K562 (cell line): ENCODE data around the gene TRAPPC13. TPM values are rescaled to one million over a fixed set of nuclear protein-coding genes. Genes with fewer than 3 reads are reported as not detected.
"Not testable (repeated sequence)": the region's sequence is repeated elsewhere in the genome, so short reads cannot be mapped to it uniquely, and the experiment has no call there.

ENCODE experiments used
- ATAC-seq: fragments of 200-7000 bp; cut with Tn5 transposase; 3 replicates; pipeline ENCODE4 v1.9.1; 2020; ENCODE audit warnings: moderate library complexity
- BruUV-seq: library from RNA; stranded (reverse); fragments of 400-500 nt; replicated peaks from 2 replicates; lab custom pipeline; 2021; lab: Mats Ljungman, UMichigan
- CTCF ChIA-PET: fragments of 300-600 bp; formaldehyde crosslinking; extraction: SDS; loops from one replicate; lab custom pipeline; 2021; ENCODE audit warnings: low intra/inter-chr PET ratio; lab: Yijun Ruan, JAX
- POLR2A ChIA-PET: fragments of 300-600, 350-650 bp; sonication (Branson Sonifier 250); formaldehyde crosslinking; extraction: SDS; loops from one replicate; lab custom pipeline; 2021; ENCODE audit warnings: antibody characterized with exemption, inconsistent platforms; lab: Yijun Ruan, JAX
- DNase-seq, 4 experiments: peaks; one replicate each; pipeline versions ENCODE4 v3.0.0 to v3.0.0-alpha.2; 2011 to 2018; ENCODE audit warnings: low spot score in 3 of 4, mixed read lengths in 3 of 4; ENCODE audit errors: extremely low read depth in 1 of 4
- FAIRE-seq: peaks from 2 replicates; lab custom pipeline; 2011; peaks lifted over from hg19 to GRCh38; lab: Jason Lieb, UNC
- H2AFZ ChIP-seq: 2 replicates; pipeline ENCODE4 v1.6.0; 2011; ENCODE audit warnings: low read depth, low read length, control low read depth, inconsistent platforms
- H3K27ac ChIP-seq: fragments of 200-600 bp; 3 replicates; pipeline ENCODE4 v1.8.0; 2011; ENCODE audit warnings: low read depth, mild to moderate bottlenecking, control low read depth, inconsistent platforms, low read length, moderate library complexity, mixed read lengths; ENCODE audit errors: extremely low read depth
- H3K27me3 ChIP-seq, 2 experiments: fragments of 300-600 bp in 1 of 2; 2 replicates in 1 of 2; 3 replicates in 1 of 2; pipeline versions ENCODE4 v1.6.0 to v1.8.0; 2011; ENCODE audit warnings: inconsistent platforms in 2 of 2, low read length in 2 of 2, mild to moderate bottlenecking in 1 of 2, mixed read lengths in 1 of 2, moderate library complexity in 1 of 2; ENCODE audit not compliant: control insufficient read depth in 2 of 2, insufficient read depth in 2 of 2
- H3K36me3 ChIP-seq: fragments of 300-600 bp; 3 replicates; pipeline ENCODE4 v1.8.0; 2011; ENCODE audit warnings: mild to moderate bottlenecking, low read length, inconsistent platforms; ENCODE audit not compliant: control insufficient read depth, insufficient read depth
- H3K4me1 ChIP-seq, 2 experiments: fragments of 200-600 bp in 1 of 2; replicated peaks in 1 of 2; 2 replicates in 1 of 2; 3 replicates in 1 of 2; pipeline versions ENCODE4 v1.5.1 to v1.8.0; 2011; ENCODE audit warnings: inconsistent platforms in 2 of 2, low read length in 2 of 2, mild to moderate bottlenecking in 1 of 2, mixed read lengths in 1 of 2, moderate library complexity in 1 of 2; ENCODE audit not compliant: control insufficient read depth in 2 of 2, insufficient read depth in 2 of 2
- H3K4me2 ChIP-seq: 2 replicates; pipeline ENCODE4 v1.6.1; 2011; ENCODE audit warnings: low read length, control low read depth, inconsistent platforms, mixed read lengths; ENCODE audit not compliant: insufficient read depth
- H3K4me3 ChIP-seq: fragments of 200-600 bp; sonication (generic), shearing (Covaris generic); 2 replicates; pipeline ENCODE4 v1.5.1; 2016; ENCODE audit warnings: control low read depth, inconsistent platforms
- H3K79me2 ChIP-seq: fragments of 200-600 bp; 3 replicates; pipeline ENCODE4 v1.8.0; 2011; ENCODE audit warnings: low read length, inconsistent platforms; ENCODE audit not compliant: control insufficient read depth, insufficient read depth
- H3K9ac ChIP-seq, 2 experiments: 2 replicates each; pipeline versions ENCODE4 v1.6.0 to v1.6.1; 2011; ENCODE audit warnings: low read depth in 2 of 2, low read length in 2 of 2, control low read depth in 1 of 2, inconsistent platforms in 1 of 2, mild to moderate bottlenecking in 1 of 2, mixed read lengths in 1 of 2; ENCODE audit not compliant: insufficient read depth in 1 of 2
- H3K9me1 ChIP-seq: one replicate; pipeline ENCODE4 v1.6.0; 2011; ENCODE audit warnings: inconsistent platforms, mild to moderate bottlenecking, low read length, moderate library complexity; ENCODE audit not compliant: control insufficient read depth, insufficient read depth
- H3K9me3 ChIP-seq: replicated peaks from 2 replicates; pipeline ENCODE4 v1.5.1; 2011; ENCODE audit warnings: low read depth, low read length, inconsistent platforms; ENCODE audit not compliant: control insufficient read depth, insufficient read depth
- H4K20me1 ChIP-seq: replicated peaks from 2 replicates; pipeline ENCODE4 v1.6.1; 2011; ENCODE audit warnings: low read length, inconsistent platforms, mixed read lengths; ENCODE audit not compliant: control insufficient read depth, insufficient read depth
- CEBPB ChIP-seq: fragments of 450-650 bp; IDR thresholded peaks from 2 replicates; pipeline ENCODE4 v1.6.1; 2016; ENCODE audit warnings: missing genetic modification characterization, missing compliant biosample characterization
- REST ChIP-seq, 2 experiments: fragments of 450-650 bp; formaldehyde crosslinking in 1 of 2; IDR thresholded peaks; 2 replicates each; pipeline versions ENCODE4 v1.4.0 to v1.6.1; 2014 to 2020; ENCODE audit warnings: mild to moderate bottlenecking in 2 of 2, borderline replicate concordance in 1 of 2, low read depth in 1 of 2
- TFE3 ChIP-seq: fragments of 450-650 bp; formaldehyde crosslinking; IDR thresholded peaks from 2 replicates; pipeline ENCODE4 v1.4.0; 2020; ENCODE audit warnings: mild to moderate bottlenecking, mixed read lengths
- WGBS: fragments of 100-300 bp; shearing (Covaris generic); methylation state at CpG from one replicate; pipeline ENCODE4 v1.1.6; 2016; ENCODE audit warnings: low coverage, mixed read lengths; ENCODE audit not compliant: insufficient coverage; ENCODE audit errors: missing lambda C conversion rate; 5-methylcytosine and 5-hydroxymethylcytosine counted together
- in situ Hi-C: fragments of 300-500 bp; cut with MboI; formaldehyde crosslinking; loops from 4 replicates; pipeline ENCODE4 v1.15.0; 2018; ENCODE audit warnings: inconsistent platforms, mixed read lengths
- intact Hi-C: fragments of 100-400 bp; cut with micrococcal nuclease; formaldehyde crosslinking; loops from 2 replicates; pipeline ENCODE4 v1.14.2; 2022
- polyA plus RNA-seq, 8 experiments: library from polyadenylated mRNA; depleted of rRNA in 4 of 8; stranded (reverse) in 5 of 8; unstranded in 3 of 8; fragments of >200 nt; fragmentation: Nextera tagmentation in 2 of 8; fragmentation: Illumina TruSeq in 1 of 8; extraction: Ambion mirVana in 2 of 8; extraction: Trizol in 1 of 8; gene quantifications; 2 replicates each; pipeline versions ENCODE4 v1.2.1 to v1.2.3, GENCODE V29; 2011 to 2014; ENCODE audit warnings: inconsistent platforms in 1 of 8, missing spikeins in 1 of 8
- total RNA-seq, 7 experiments: library from RNA; depleted of rRNA in 6 of 7; stranded (reverse); fragments of >200 nt in 6 of 7; fragmentation: Illumina TruSeq in 2 of 7; extraction: Trizol in 2 of 7; gene quantifications; 2 replicates each; pipeline versions ENCODE4 v1.2.1 to v1.2.3, GENCODE V29; 2011 to 2021; ENCODE audit warnings: low replicate concordance in 1 of 7

Gene TRAPPC13
- total and polyA plus RNA-seq, 9 of the 15 experiments (the other 6 are each of a cell fraction or from before 2014, with no cell fraction given), result 16.2 to 43.8 (median 24.0) TPM

GRCh38 chr5:65676056-65676455 is 51.2 kb downstream of the TRAPPC13 start:
- H3K79me2 ChIP-seq, ATAC-seq, H3K9ac ChIP-seq, in situ Hi-C loops, DNase-seq: not testable (repeated sequence)
- POLR2A ChIA-PET, result interaction anchor here (0.9 to 1.7 kb wide), 3 partner anchors 12 to 32 kb away, joined by 3 to 5 read pairs (median 4); no protein-coding TSS in a partner anchor
- H3K36me3 ChIP-seq, result peaks cover 11% of the 10 kb centered on the region; the same call in 2 of the 3 replicates
- TF ChIP-seq CEBPB, result 0 out of 2 replicates have a peak, but pooled peaks have one; percentile 12
- TF ChIP-seq, all 486 proteins: peak for 1; not testable (repeated sequence) for 485
- H2AFZ ChIP-seq, H3K9me1 ChIP-seq, CTCF ChIA-PET, H3K4me1 ChIP-seq, H4K20me1 ChIP-seq, H3K9me3 ChIP-seq, BruUV-seq, intact Hi-C loops, H3K27ac ChIP-seq, H3K4me2 ChIP-seq, FAIRE-seq, H3K4me3 ChIP-seq, H3K27me3 ChIP-seq: not testable (repeated sequence)
- 65% methylated on average over 2 of the region's 3 CpGs for WGBS

- peaks cover 15% of the 10 kb centered on the region for H3K36me3 ChIP-seq
- no peak overlapping the region for H2AFZ ChIP-seq
- BruUV-seq, result no TSS peak
Observed at GRCh38 chr5:65682148-65682547, 57.3 kb downstream of the TRAPPC13 start.

More at GRCh38 chr5:65682148-65682547, 57.3 kb downstream of the TRAPPC13 start:
- H3K4me2 ChIP-seq, result no peak overlapping the region
- TF ChIP-seq REST (IDR thresholded peaks at IDR 0.05; ENCODE audit: borderline replicate concordance) (no peak), REST (CRISPR knock-in tag; IDR thresholded peaks at IDR 0.05; ENCODE audit: low read depth) (no peak), TFE3 (peak; percentile 57)
- TF ChIP-seq, all 486 proteins: peak for 1
- Histone ChIP-seq H3K27ac (no peak overlapping the region), H3K9me1 (no peaks in the 10 kb centered on the region), H3K4me1 (no peaks in the 10 kb centered on the region), H3K79me2 (no peaks in the 10 kb centered on the region), H4K20me1 (no peaks in the 10 kb centered on the region), H3K27me3 (no peaks in the 10 kb centered on the region), H3K9ac (no peak overlapping the region), H3K9me3 (no peaks in the 10 kb centered on the region), H3K4me3 (no peak overlapping the region)
- intact Hi-C loops (no loop called here), in situ Hi-C loops (no loop called here)
- ChIA-PET CTCF (no interaction called here), POLR2A (interaction anchor here (0.6 kb wide), 1 partner anchor 342 kb away, joined by 3 read pairs; no protein-coding TSS in a partner anchor)
- peak; percentile 11 for FAIRE-seq
- WGBS, result 63% methylated on average over 3 of the region's 3 CpGs
- ATAC-seq, result no peak
- DNase-seq, result no peak
